Measurements from ENCODE around the gene AEN. TPM values are rescaled to one million over a fixed set of nuclear protein-coding genes. Genes with fewer than 3 reads are reported as not detected.

The AEN gene
- total RNA-seq, 1 experiment from 2014 or later: 36.2 TPM

DNA sequence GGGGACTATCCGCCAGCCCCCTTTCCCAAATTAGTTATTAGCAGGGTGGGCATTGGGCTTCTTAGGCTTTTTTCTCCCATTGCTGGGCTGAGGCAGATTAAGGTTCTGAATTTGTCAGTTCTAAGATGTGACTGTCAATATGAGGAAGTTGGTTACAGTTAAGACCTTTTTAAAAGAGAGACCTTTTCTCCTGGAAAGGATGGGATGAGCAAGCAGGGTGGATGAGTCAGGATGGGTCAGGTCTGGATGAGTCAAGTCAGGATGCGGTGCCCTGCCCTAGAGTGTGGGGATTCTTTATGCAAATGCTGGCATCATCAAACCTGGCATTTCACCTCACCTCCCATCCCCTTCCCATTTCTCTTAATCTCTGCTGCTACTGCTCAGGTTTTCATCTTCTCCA, 1.9 kb downstream of the AEN start:
- Histone ChIP-seq H3K27ac (ENCODE audit: low read depth, low read length) (peak overlapping the region; percentile 97; the same call in 1 of the 2 replicates), H3K36me3 (ENCODE audit: control insufficient read depth in 1 of 2, insufficient read depth in 2 of 2, low read length in 2 of 2) (peaks cover 5 to 25% of the 10 kb centered on the region in 2 experiments; a peak in 3 of 4 replicates), H3K9me2 (ENCODE audit: insufficient read depth) (no peaks in the 10 kb centered on the region), H3K4me3 (replicated peaks in 1 of 2; ENCODE audit: low read depth in 1 of 2, low read length in 2 of 2) (peak overlapping the region; percentile 69 to 85), H3K9ac (ENCODE audit: low read length) (peak overlapping the region; percentile 100), H3K27me3 (ENCODE audit: insufficient read depth, low read length) (no peaks in the 10 kb centered on the region), H2AFZ (ENCODE audit: low read depth, low read length, poor library complexity, severe bottlenecking) (no peak overlapping the region), H4K20me1 (ENCODE audit: insufficient read depth) (peaks cover 34% of the 10 kb centered on the region; the same call in 1 of the 2 replicates), H3K79me2 (ENCODE audit: insufficient read depth, low read length) (peaks cover 71% of the 10 kb centered on the region), H3K4me2 (ENCODE audit: low read length) (peak overlapping the region; percentile 86), H3K9me3 (ENCODE audit: control insufficient read depth in 1 of 2, insufficient read depth in 1 of 2, low read depth in 1 of 2, low read length in 2 of 2) (no peaks in the 10 kb centered on the region), H3K4me1 (ENCODE audit: control insufficient read depth in 1 of 2, insufficient read depth in 2 of 2, low read length in 2 of 2) (peaks cover 15 to 58% of the 10 kb centered on the region in 2 experiments)
- TF ChIP-seq SP1 (IDR thresholded peaks at IDR 0.05; ENCODE audit: low read depth) (peak; percentile 69), SRF (IDR thresholded peaks at IDR 0.05; ENCODE audit: low read depth) (peak; percentile 66), JUND (IDR thresholded peaks at IDR 0.05) (peak; percentile 85), RAD21 (IDR thresholded peaks at IDR 0.05; ENCODE audit: low read depth) (no peak), FOSL1 (IDR thresholded peaks at IDR 0.05; ENCODE audit: low read depth) (peak; percentile 88), CBX3 (IDR thresholded peaks at IDR 0.05; ENCODE audit: low read depth) (peak; percentile 60; the same call in 1 of the 2 replicates), CEBPB (IDR thresholded peaks at IDR 0.05; ENCODE audit: low read depth) (no peak), TCF7L2 (IDR thresholded peaks at IDR 0.05; ENCODE audit: borderline replicate concordance, extremely low read depth, insufficient read depth, insufficient read length) (no peak), SIN3A (IDR thresholded peaks at IDR 0.05; ENCODE audit: low read depth) (0 out of 2 replicates have a peak, but pooled peaks have one; percentile 37)
- TF ChIP-seq, protein P1, sequence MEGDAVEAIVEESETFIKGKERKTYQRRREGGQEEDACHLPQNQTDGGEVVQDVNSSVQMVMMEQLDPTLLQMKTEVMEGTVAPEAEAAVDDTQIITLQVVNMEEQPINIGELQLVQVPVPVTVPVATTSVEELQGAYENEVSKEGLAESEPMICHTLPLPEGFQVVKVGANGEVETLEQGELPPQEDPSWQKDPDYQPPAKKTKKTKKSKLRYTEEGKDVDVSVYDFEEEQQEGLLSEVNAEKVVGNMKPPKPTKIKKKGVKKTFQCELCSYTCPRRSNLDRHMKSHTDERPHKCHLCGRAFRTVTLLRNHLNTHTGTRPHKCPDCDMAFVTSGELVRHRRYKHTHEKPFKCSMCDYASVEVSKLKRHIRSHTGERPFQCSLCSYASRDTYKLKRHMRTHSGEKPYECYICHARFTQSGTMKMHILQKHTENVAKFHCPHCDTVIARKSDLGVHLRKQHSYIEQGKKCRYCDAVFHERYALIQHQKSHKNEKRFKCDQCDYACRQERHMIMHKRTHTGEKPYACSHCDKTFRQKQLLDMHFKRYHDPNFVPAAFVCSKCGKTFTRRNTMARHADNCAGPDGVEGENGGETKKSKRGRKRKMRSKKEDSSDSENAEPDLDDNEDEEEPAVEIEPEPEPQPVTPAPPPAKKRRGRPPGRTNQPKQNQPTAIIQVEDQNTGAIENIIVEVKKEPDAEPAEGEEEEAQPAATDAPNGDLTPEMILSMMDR (IDR thresholded peaks at IDR 0.05 in 2 of 3, conservative IDR thresholded peaks at IDR 0.05 in 1 of 3; ENCODE audit: borderline replicate concordance in 1 of 3, insufficient read depth in 1 of 3, low read depth in 2 of 3, low read length in 2 of 3): no peak
- peak; percentile 59 for ATAC-seq
- DNase-seq (ENCODE audit: low read depth, low spot score): peak; percentile 64
- RAD21 ChIA-PET (ENCODE audit: low non-redundant PET in 1 of 2, low total read pairs in 2 of 2, uncharacterized antibody in 2 of 2, unreplicated experiment in 2 of 2): no interaction called here
- intact Hi-C loops (cut with micrococcal nuclease): no loop called here
- CTCF ChIA-PET: no interaction called here
- POLR2A ChIA-PET: interaction anchor here (1.1 kb wide), 1 partner anchor 15 kb away, joined by 5 read pairs; the partner anchor contains the start of gene ISG20
- BruUV-seq (replicated peaks): no TSS peak
